Measurements from ENCODE around the gene PDE2A.

GRCh38 chr11:72553706-72554105 is 120.5 kb downstream of the PDE2A start:
- TF ChIP-seq NR3C1 (IDR thresholded peaks at IDR 0.05), result no peak
- TF ChIP-seq, protein P1, sequence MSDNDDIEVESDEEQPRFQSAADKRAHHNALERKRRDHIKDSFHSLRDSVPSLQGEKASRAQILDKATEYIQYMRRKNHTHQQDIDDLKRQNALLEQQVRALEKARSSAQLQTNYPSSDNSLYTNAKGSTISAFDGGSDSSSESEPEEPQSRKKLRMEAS (IDR thresholded peaks at IDR 0.05), result no peak
- no peak; the same call in 2 of the 3 replicates for TF ChIP-seq CTCF (IDR thresholded peaks at IDR 0.05)
- TF ChIP-seq ELK1 (IDR thresholded peaks at IDR 0.05; ENCODE audit: low read depth, low read length), result no peak
- TF ChIP-seq, protein P2, sequence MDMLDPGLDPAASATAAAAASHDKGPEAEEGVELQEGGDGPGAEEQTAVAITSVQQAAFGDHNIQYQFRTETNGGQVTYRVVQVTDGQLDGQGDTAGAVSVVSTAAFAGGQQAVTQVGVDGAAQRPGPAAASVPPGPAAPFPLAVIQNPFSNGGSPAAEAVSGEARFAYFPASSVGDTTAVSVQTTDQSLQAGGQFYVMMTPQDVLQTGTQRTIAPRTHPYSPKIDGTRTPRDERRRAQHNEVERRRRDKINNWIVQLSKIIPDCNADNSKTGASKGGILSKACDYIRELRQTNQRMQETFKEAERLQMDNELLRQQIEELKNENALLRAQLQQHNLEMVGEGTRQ (IDR thresholded peaks at IDR 0.05), result no peak
- TF ChIP-seq MAFK (IDR thresholded peaks at IDR 0.05; ENCODE audit: partially characterized antibody), result no peak
- TF ChIP-seq PHF8 (IDR thresholded peaks at IDR 0.05; ENCODE audit: borderline replicate concordance, low read depth), result no peak
- TF ChIP-seq EP300 (IDR thresholded peaks at IDR 0.05), result no peak
- TF ChIP-seq RNF2 (IDR thresholded peaks at IDR 0.05; ENCODE audit: borderline replicate concordance, low read depth), result no peak
- TF ChIP-seq POLR2A (IDR thresholded peaks at IDR 0.05; ENCODE audit: low read length), result no peak

Data from A549 (cell line).